Measurements from ENCODE around the gene BROX. TPM values are rescaled to one million over a fixed set of nuclear protein-coding genes. Genes with fewer than 3 reads are reported as not detected.
"Not testable (repeated sequence)": the region's sequence is repeated elsewhere in the genome, so short reads cannot be mapped to it uniquely, and the experiment has no call there.

The BROX gene
- 10 to 100 TPM; 23.1 to 28.2 TPM for total RNA-seq
- long read RNA-seq, full-length matches to known transcripts: 4 of 15 reads
- long read RNA-seq, partial matches to known transcripts: 6 of 15 reads
- long read RNA-seq, other reads (novel, unspliced or antisense): 5 of 15 reads

- ATAC-seq (peak; percentile 94 to 96), DNase-seq (peak; percentile 96)
- intact Hi-C loops (cut with DNase I): loop anchor here in 1 of 2 donors (10.0 kb wide), 1 partner anchor 248 kb away; no protein-coding TSS in a partner anchor
Observed at GRCh38 chr1:222712253-222713090, at the start of gene BROX, which contains the start of gene AIDA. Gene BROX, plus strand, starts transcription at chr1:222712564. Its CDS starts 3,136 bp downstream, at chr1:222715700. Gene AIDA, minus strand, starts transcription at chr1:222712491. Its CDS starts 174 bp downstream, at chr1:222712317.

GRCh38 chr1:222663431-222663934 lies 48.9 kb upstream of the BROX start:
- ATAC-seq (no peak), DNase-seq (no peak)
- intact Hi-C loops (cut with DNase I): no loop called here

- no peak for ATAC-seq
- no peak for DNase-seq
- intact Hi-C loops (cut with DNase I): no loop called here
Observed at GRCh38 chr1:222665964-222666363, 46.4 kb upstream of the BROX start.

- DNase-seq; intact Hi-C loops (cut with DNase I): not testable (repeated sequence)
- ATAC-seq: peak in 1 of 2 donors; percentile 56
Observed at GRCh38 chr1:222668184-222668583, 44.2 kb upstream of the BROX start.

GRCh38 chr1:222669107-222669506 lies 43.3 kb upstream of the BROX start:
- ATAC-seq; intact Hi-C loops (cut with DNase I): not testable (repeated sequence)

GRCh38 chr1:222670110-222670509 lies 42.3 kb upstream of the BROX start:
- intact Hi-C loops (cut with DNase I): no loop called here
- no peak for DNase-seq
- ATAC-seq: no peak

More at GRCh38 chr1:222669107-222669506, 43.3 kb upstream of the BROX start:
- not testable (repeated sequence) for DNase-seq

- ATAC-seq (no peak), DNase-seq (no peak)
- intact Hi-C loops (cut with DNase I): no loop called here
Observed at GRCh38 chr1:222680080-222680479, 32.3 kb upstream of the BROX start.

GRCh38 chr1:222691016-222691415 lies 21.3 kb upstream of the BROX start:
- intact Hi-C loops (cut with DNase I): no loop called here
- ATAC-seq (no peak), DNase-seq (no peak)

GRCh38 chr1:222694927-222695326 lies 17.4 kb upstream of the BROX start:
- ATAC-seq (no peak), DNase-seq (no peak)
- intact Hi-C loops (cut with DNase I): no loop called here

GRCh38 chr1:222696741-222697140 lies 15.6 kb upstream of the BROX start:
- intact Hi-C loops (cut with DNase I): no loop called here
- ATAC-seq (no peak), DNase-seq (no peak)

GRCh38 chr1:222697203-222697602 lies 15.2 kb upstream of the BROX start:
- DNase-seq (no peak), ATAC-seq (no peak)
- intact Hi-C loops (cut with DNase I): no loop called here

- intact Hi-C loops (cut with DNase I): no loop called here
- DNase-seq (no peak), ATAC-seq (peak; percentile 30 to 34)
Observed at GRCh38 chr1:222697826-222698225, 14.5 kb upstream of the BROX start.

- ATAC-seq (peak in 1 of 2 donors; percentile 56), DNase-seq (no peak)
- intact Hi-C loops (cut with DNase I): no loop called here
Observed at GRCh38 chr1:222702210-222702609, 10.2 kb upstream of the BROX start.

GRCh38 chr1:222704260-222704659 lies 8.1 kb upstream of the BROX start:
- DNase-seq (no peak), ATAC-seq (no peak)
- intact Hi-C loops (cut with DNase I): no loop called here

- no peak for DNase-seq
- intact Hi-C loops (cut with DNase I): no loop called here
- ATAC-seq: no peak
Observed at GRCh38 chr1:222706815-222707214, 5.5 kb upstream of the BROX start.

- DNase-seq (no peak), ATAC-seq (no peak)
- intact Hi-C loops (cut with DNase I): loop anchor here in 1 of 2 donors (10.0 kb wide), 1 partner anchor 245 kb away; no protein-coding TSS in a partner anchor
Observed at GRCh38 chr1:222709700-222710153, 2.6 kb upstream of the BROX start.

- intact Hi-C loops (cut with DNase I): loop anchor here in 1 of 2 donors (10.0 kb wide), 1 partner anchor 247 kb away; no protein-coding TSS in a partner anchor
- peak; percentile 68 for DNase-seq
- peak; percentile 23 to 62 for ATAC-seq
Observed at GRCh38 chr1:222711319-222712252, 778 bp upstream of the BROX start.

GRCh38 chr1:222713091-222713961 lies 962 bp downstream of the BROX start:
- ATAC-seq (peak; percentile 89 to 90), DNase-seq (peak; percentile 94)
- intact Hi-C loops (cut with DNase I): loop anchor here in 1 of 2 donors (10.0 kb wide), 1 partner anchor 249 kb away; no protein-coding TSS in a partner anchor
